ENCODE measurements around the gene BRI3BP.
"Not testable (repeated sequence)": the region's sequence is repeated elsewhere in the genome, so short reads cannot be mapped to it uniquely, and the experiment has no call there.

Gene BRI3BP

GRCh38 chr12:125018356-125018755, 24.9 kb downstream of the BRI3BP start:
- no peak for DNase-seq (ENCODE audit: low read depth, low spot score)
- no peak overlapping the region for H3K27ac ChIP-seq

- H3K27ac ChIP-seq, result no peak overlapping the region
- no peak for DNase-seq (ENCODE audit: low read depth, low spot score)
Measured at GRCh38 chr12:125021096-125021495, 27.7 kb downstream of the BRI3BP start.

DNA sequence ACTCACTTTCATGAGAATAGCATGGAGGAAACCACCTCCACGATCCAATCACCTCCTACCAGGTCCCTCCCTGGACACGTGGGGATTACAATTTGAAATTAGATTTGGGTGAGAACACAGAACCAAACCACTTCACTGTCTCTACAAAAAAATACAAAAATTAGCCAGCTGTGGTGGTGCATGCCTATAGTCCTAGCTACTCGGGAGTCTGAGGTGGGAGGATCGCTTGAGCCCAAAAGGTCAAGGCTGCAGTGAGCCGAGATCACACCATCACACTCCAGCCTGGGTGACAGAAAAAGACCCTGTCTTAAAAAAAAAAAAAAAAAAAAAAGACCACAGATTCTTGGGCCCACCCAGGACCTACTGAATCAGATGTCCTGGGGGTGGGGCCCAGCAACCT, 28.3 kb downstream of the BRI3BP start:
- no peak for DNase-seq (ENCODE audit: low read depth, low spot score)

DNA sequence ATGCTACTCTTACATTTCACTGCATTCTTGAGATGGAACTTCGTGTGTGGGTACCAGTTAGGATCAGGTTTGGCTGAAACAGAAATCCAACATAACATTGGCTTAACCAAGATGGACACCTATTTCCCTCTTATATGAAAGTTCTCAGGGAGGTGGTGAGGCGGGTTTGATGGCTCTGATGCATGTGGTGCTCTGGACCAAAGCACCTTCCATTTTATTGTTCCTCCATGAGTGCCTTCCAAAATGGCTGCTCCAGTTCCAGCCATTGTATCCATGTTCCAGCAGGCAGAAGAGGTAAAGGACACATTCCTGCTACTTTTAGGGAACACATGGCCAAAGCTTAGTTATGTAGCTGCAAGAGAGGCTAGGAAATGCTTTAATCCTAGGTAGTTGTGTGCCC, 29.6 kb downstream of the BRI3BP start:
- no peak overlapping the region for H3K27ac ChIP-seq
- no peak for DNase-seq (ENCODE audit: low read depth, low spot score)

More for the DNA sequence above, 28.3 kb downstream of the BRI3BP start:
- H3K27ac ChIP-seq, result no peak overlapping the region

DNA sequence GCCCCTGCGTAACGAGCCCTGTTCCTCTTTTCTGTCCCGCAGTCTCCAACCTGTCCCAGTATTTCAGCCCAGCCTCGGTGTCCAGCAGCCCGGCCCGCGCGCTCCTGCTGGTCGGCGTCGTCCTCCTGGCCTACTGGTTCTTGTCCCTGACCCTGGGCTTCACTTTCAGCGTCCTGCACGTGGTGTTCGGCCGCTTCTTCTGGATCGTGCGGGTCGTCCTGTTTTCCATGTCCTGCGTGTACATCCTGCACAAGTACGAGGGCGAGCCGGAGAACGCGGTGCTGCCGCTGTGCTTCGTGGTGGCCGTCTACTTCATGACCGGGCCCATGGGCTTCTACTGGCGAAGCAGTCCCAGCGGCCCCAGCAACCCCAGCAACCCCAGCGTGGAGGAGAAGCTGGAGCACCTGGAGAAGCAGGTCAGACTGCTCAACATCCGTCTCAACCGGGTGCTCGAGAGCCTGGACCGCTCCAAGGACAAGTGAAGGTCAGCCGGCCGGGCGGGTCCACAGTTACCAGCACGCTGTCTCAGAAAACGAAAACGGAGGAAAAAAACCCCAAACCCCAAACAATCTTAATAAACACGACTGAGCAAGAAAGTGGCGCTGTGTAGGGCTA, 31.6 kb downstream of the BRI3BP start:
- no peak overlapping the region for H3K27ac ChIP-seq
- no peak for DNase-seq (ENCODE audit: low read depth, low spot score)

DNA sequence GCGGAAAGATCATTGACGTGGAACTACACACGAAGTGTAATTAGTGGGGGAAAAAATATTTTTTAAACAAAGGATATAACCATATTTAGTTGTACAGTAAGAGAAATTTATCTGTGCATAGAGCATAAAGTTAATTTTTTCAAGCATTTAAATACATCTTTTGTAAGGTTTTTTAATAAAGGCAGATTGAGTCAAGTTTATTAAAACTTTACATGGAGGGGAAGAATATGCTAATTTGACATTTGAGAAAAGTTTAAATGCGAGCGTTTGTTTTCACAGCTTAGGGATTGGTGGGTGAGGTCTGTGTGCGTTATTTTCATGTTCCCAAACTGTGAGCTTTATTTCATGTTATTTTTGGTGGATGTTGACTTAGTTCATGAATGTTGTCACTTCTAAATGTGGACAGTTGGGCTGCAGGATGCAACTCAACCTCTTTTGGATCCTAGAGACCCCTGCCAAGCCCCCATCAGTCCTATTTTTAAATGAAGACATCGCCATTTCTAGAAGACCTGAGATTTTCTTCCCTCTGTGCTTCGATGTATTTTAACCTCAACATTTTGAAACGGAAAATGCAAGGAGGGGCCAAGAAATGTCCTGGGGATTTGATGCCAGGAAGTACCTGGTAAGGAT, 32.3 kb downstream of the BRI3BP start:
- H3K27ac ChIP-seq, result no peak overlapping the region
- DNase-seq (ENCODE audit: low read depth, low spot score), result no peak

DNA sequence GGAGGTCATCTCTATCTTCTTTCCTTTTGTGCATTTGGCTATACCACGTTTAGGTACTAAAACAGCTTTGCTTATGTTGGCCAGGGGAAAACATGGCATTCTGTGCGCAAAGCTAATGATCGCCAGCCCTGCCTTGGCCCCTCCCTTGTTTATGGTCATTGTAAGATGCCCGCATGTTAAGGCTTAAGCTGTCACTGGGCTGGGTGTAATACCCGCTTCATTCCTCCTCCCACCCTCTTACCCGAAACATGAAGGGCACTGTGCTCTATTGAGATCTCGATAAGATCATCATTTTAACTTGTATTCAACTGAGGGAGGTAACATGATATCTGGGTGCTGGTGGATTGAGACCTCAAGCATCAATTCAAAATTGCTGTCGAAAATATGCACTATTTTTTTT, 34.7 kb downstream of the BRI3BP start:
- no peak overlapping the region for H3K27ac ChIP-seq

GRCh38 chr12:125029761-125030358, 36.4 kb downstream of the BRI3BP start:
- no peak for DNase-seq (ENCODE audit: low read depth, low spot score)
- H3K27ac ChIP-seq, result no peak overlapping the region

More for the DNA sequence above, 34.7 kb downstream of the BRI3BP start:
- DNase-seq (ENCODE audit: low read depth, low spot score), result no peak

DNA sequence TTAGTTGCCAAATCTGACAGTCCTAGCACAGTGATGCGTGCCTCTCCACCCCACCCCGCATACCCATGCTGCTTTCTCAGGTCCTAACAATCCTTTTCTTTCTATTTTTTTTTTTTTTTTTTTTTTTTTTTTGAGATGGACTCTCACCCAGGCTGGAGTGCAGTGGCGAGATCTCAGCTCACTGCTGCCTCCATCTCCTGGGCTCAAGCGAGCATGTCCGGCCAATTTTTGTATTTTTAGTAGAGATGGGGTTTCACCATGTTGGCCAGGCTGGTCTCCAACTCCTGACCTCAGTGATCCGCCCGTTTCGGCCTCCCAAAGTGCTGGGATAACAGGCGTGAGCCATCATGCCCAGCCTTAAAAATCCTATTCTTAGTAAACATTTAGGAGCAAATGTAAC, 38.0 kb downstream of the BRI3BP start:
- not testable (repeated sequence) for DNase-seq (ENCODE audit: low read depth, low spot score); H3K27ac ChIP-seq

GRCh38 chr12:125032466-125033152, 39.2 kb downstream of the BRI3BP start:
- DNase-seq (ENCODE audit: low read depth, low spot score), result no peak

DNA sequence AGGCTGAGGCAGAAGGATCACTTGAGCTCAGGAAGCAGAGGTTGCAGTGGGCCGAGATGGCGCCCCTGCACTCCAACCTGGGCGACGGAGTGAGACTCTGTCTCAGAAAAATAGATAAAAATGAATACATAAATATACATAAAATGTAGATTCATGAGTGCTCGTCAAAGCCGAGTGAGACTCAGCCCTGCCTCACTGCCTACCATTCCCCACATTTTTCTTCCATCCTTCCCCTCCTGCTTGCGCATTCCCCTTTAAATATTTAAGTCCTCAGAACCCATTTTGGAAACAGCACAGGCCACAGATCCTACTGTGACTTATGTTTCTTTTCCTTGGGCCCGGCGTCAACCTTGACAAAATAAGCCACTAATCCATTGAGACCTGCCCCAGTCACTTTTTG, 39.8 kb downstream of the BRI3BP start:
- no peak for DNase-seq (ENCODE audit: low read depth, low spot score)
- H3K27ac ChIP-seq, result no peak overlapping the region

More at GRCh38 chr12:125032466-125033152, 39.2 kb downstream of the BRI3BP start:
- no peak overlapping the region for H3K27ac ChIP-seq

GRCh38 chr12:125038976-125039625, 45.7 kb downstream of the BRI3BP start:
- no peak overlapping the region for H3K27ac ChIP-seq
- no peak for DNase-seq (ENCODE audit: low read depth, low spot score)

- no peak for DNase-seq (ENCODE audit: low read depth, low spot score)
- no peak overlapping the region for H3K27ac ChIP-seq
Measured at GRCh38 chr12:125049093-125049458, 55.6 kb downstream of the BRI3BP start.

DNA sequence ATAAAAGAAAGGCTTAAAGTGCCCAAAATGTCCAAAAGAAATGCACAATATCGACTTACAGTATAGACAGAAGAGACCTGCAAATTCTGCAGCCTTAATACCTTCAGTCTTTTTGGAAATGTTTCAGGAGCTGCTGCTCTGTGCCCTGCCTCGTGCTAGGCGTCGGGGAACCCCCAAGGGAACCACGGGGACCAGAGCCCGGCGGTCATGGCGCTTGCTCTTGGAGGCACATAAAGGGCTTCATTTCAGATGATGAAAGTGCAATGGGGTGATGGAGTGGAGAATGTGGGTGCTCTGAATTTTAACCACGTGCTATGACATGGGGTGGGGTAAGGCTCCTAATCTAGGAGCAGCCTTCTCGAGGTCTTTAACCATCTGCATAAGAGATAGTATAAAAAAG, 57.0 kb downstream of the BRI3BP start:
- no peak overlapping the region for H3K27ac ChIP-seq
- DNase-seq (ENCODE audit: low read depth, low spot score), result no peak

GRCh38 chr12:125050868-125051267, 57.4 kb downstream of the BRI3BP start:
- H3K27ac ChIP-seq, result no peak overlapping the region
- no peak for DNase-seq (ENCODE audit: low read depth, low spot score)

DNA sequence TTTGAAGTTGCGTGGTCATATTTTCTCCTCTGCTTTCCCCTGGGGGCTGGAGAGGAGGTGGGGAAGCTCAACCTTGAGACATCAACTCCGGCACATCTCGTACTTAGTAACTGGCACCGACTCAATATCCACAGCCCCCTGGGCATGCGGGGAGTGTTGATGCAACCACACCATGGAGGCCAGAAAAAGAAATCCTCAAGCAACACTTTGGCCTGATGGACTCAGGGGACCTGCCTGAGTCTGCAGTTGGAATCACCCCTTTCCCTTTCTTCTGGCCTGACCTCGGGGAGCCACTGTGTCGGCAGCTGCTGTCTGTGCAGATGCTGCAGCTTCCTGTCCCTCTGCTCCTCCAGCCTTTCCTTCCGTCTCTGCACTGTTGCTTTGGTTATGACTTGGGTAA, 60.4 kb downstream of the BRI3BP start:
- no peak overlapping the region for H3K27ac ChIP-seq
- no peak for DNase-seq (ENCODE audit: low read depth, low spot score)

DNA sequence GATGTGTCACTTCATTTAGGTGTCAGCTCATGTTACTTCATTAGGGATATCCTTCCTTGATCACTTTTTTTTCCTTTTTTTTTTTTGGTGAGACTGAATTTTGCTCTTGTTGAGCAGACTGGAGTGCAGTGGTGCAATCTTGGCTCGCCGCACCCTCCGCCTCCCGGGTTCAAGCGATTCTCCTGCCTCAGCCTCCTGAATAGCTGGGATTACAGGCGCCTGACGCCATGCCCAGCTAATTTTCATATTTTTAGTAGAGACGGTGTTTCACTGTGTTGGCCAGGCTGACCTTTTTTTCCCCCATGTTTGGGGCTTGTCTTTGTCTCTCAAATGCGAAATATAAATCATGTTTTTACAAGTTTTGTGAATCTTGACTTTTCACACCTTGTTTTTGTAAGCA, 62.1 kb downstream of the BRI3BP start:
- no peak overlapping the region for H3K27ac ChIP-seq
- no peak for DNase-seq (ENCODE audit: low read depth, low spot score)

DNA sequence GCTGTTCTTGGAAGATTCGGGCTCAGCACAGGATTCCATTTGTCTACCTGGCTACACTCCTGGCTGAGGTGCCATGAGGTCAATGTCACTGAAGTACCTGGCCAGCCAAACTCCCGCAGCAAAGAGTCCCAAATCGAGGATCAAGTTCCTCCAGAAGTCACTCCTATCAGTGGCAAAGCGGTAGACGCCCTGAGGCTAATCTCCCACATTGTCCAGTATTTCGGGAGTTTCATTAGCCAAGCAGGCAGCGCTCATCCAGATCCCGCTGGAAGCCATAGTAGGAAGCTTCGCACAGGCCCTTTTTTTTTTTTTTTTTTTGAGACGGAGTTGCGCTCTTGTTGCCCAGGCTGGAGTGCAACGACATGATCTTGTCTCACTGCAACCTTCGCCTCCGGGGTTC, 62.9 kb downstream of the BRI3BP start:
- no peak overlapping the region for H3K27ac ChIP-seq
- DNase-seq (ENCODE audit: low read depth, low spot score), result no peak

DNA sequence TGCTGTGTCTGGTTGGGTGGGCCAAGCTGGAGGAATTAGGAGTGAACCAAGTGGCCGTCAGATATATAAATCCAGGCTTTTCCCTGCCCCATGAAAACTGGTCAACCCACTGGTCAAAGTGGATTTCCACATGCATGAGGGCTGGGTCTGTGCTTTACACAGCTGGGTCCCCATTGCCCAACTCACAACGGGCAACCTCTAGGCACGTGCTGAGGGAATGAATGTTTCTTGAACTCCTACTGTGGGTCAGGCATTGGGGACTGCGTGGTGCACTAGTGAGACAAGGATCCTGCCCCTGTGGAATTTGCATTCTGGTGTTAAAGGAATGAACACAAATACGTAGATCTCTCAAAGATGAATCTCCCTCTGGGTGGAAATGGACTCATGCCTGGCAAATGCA, 64.3 kb downstream of the BRI3BP start:
- DNase-seq (ENCODE audit: low read depth, low spot score), result no peak
- H3K27ac ChIP-seq, result no peak overlapping the region

DNA sequence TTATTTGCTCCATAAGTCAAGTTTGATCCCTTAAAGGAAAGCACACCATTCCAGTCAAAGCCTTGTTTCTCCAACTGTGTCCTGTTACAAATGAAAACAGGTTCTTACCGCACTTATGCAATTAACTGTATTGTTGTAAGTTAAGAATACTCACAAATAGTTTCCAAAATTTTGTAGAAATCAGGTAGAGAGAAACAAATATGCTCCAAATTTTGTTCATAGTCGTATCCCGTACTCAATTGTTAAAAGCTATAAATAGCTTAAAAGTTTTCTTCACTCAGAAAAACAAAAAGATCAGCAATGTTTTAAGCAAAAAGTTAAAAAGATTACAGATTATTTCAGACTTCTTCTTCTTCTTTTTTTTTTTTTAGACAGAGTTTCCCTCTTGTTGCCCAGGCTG, 67.8 kb downstream of the BRI3BP start:
- H3K27ac ChIP-seq, result no peak overlapping the region
- DNase-seq (ENCODE audit: low read depth, low spot score), result no peak

GRCh38 chr12:125063522-125063921, 70.1 kb downstream of the BRI3BP start:
- DNase-seq (ENCODE audit: low read depth, low spot score); H3K27ac ChIP-seq: not testable (repeated sequence)
